Measurements from ENCODE around the gene SLC23A2.

GRCh38 chr20:4910951-4911350, 90.4 kb downstream of the SLC23A2 start:
- TF ChIP-seq CTCF (IDR thresholded peaks at IDR 0.05): no peak
- TF ChIP-seq POLR2A (IDR thresholded peaks at IDR 0.05): no peak
- no peak for TF ChIP-seq POLR2AphosphoS5 (IDR thresholded peaks at IDR 0.05)
- TF ChIP-seq EP300 (IDR thresholded peaks at IDR 0.05): no peak

Data from stomach (tissue), 4 donors.